Right lobe of liver (tissue), 6 donors: ENCODE data around the gene C10orf95. TPM values are rescaled to one million over a fixed set of nuclear protein-coding genes. Genes with fewer than 3 reads are reported as not detected.
A peak's percentile ranks its signal among the peaks of the same experiment; 100 is the strongest.

Experiments
- ATAC-seq, 4 donors: fragments of 200-7000 bp; cut with Tn5 transposase; one replicate each; pipeline ENCODE4 v1.9.1; 2020; ENCODE audit warnings: mild to moderate bottlenecking in 4 of 4, moderate library complexity in 4 of 4
- DNase-seq, 3 donors: peaks; one replicate each; pipeline ENCODE4 v3.0.0-alpha.2; 2020
- H3K27ac ChIP-seq, 3 donors: fragments of 200-600 bp; one replicate each; pipeline ENCODE4 v1.8.0; 2022
- H3K27me3 ChIP-seq, 2 donors: fragments of 200-600 bp; one replicate each; pipeline ENCODE4 v1.8.0; 2022
- H3K36me3 ChIP-seq, 4 donors: fragments of 200-600 bp; sonication (generic) in 1 of 4; one replicate each; pipeline versions ENCODE4 v1.5.1 to v1.8.0; 2017 to 2022; ENCODE audit warnings: control low read depth in 1 of 4
- H3K4me1 ChIP-seq, 4 donors: fragments of 200-600 bp; sonication (generic) in 1 of 4; one replicate each; pipeline versions ENCODE4 v1.5.1 to v1.8.0; 2017 to 2022; ENCODE audit warnings: control low read depth in 1 of 4
- H3K4me3 ChIP-seq, 3 donors: fragments of 200-600 bp; one replicate each; pipeline ENCODE4 v1.8.0; 2022
- H3K9me3 ChIP-seq, 4 donors: fragments of 200-600 bp; sonication (generic) in 1 of 4; one replicate each; pipeline versions ENCODE4 v1.5.1 to v1.8.0; 2017 to 2022; ENCODE audit warnings: control low read depth in 1 of 4
- CTCF ChIP-seq, 4 donors: fragments of 200-600 bp in 3 of 4; fragments of 450-650 bp in 1 of 4; IDR thresholded peaks; one replicate each; pipeline versions ENCODE4 v1.5.1 to v1.8.0; 2016 to 2022; ENCODE audit warnings: antibody characterized with exemption in 4 of 4, mild to moderate bottlenecking in 2 of 4
- POLR2A ChIP-seq: fragments of 450-650 bp; IDR thresholded peaks from one replicate; pipeline ENCODE4 v1.6.1; 2017; ENCODE audit warnings: antibody characterized with exemption, mild to moderate bottlenecking
- WGBS: methylation state at CpG from one replicate; pipeline ENCODE4 v1.1.6; 2018; ENCODE audit warnings: low coverage, low lambda C conversion rate; ENCODE audit not compliant: insufficient coverage; ENCODE audit errors: missing lambda C conversion rate; 5-methylcytosine and 5-hydroxymethylcytosine counted together
- intact Hi-C, 2 donors: fragments of 100-400 bp; cut with DNase I; formaldehyde crosslinking; loops; one replicate each; pipeline versions ENCODE4 v1.11.2 to v1.14.1; 2022
- total RNA-seq, 6 experiments: library from RNA; depleted of rRNA in 2 of 6; stranded (reverse); fragments of >200 nt in 2 of 6; fragmentation: NEBNext Ultra II Directional in 3 of 6; extraction: Animal tissue kit (Norgen Biotek cat#: 25700) in 3 of 6; gene quantifications; one replicate each; pipeline versions ENCODE4 v1.1.0 to v1.2.4, GENCODE V29; 2016 to 2023
- donor health status: DM: no; HTN: yes; CAD: no.
- donor health status: DM: no; HTN: no; CAD: no.
- donor health status: DM: no; HTN: no; CAD: no.
- donor health status: DM: no; HTN: yes; CAD: no.
- donor health status: DM: no; HTN: yes; CAD: no.

The C10orf95 gene
- total RNA-seq, 6 experiments from 2014 or later: not detected

DNA sequence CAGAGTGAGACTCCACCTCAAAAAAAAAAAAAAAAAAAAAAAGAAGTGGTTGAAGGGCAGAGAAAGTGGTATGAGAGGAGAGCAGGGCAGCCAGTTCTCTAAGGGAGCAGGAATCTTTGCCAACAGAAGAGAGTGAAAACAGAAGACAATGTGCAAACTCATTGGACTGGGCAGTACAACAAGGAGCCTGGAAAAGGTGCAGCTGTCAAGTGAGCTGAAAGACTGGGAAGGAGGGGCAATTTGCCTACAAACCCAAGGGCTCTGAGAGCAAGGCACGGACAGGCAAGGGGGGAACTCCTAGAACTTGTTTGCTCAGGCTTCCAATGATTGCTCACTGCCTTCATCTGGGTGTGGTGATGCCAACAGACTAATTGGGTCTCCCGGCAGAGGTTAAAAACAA lies 41.6 kb upstream of the C10orf95 start:
- TF ChIP-seq CTCF (IDR thresholded peaks at IDR 0.05) (no peak), POLR2A (no peak)
- H3K4me3 ChIP-seq: no peak overlapping the region
- H3K27me3 ChIP-seq: no peaks in the 10 kb centered on the region
- H3K27ac ChIP-seq: no peak overlapping the region
- no peaks in the 10 kb centered on the region for H3K9me3 ChIP-seq
- 53% methylated on average over 2 of the region's 2 CpGs for WGBS
- intact Hi-C loops: no loop called here
- ATAC-seq: peak in 1 of 4 donors; percentile 64
- H3K36me3 ChIP-seq: peaks cover 5 to 22% (median 10%) of the 10 kb centered on the region in 4 donors
- no peaks in the 10 kb centered on the region for H3K4me1 ChIP-seq
- DNase-seq: peak in 1 of 3 donors; percentile 8

- H3K4me1 ChIP-seq: no peaks in the 10 kb centered on the region
- WGBS: 100% methylated on average over 3 of the region's 7 CpGs
- H3K4me3 ChIP-seq: no peak overlapping the region
- H3K27ac ChIP-seq: no peak overlapping the region
- DNase-seq (peak in 1 of 3 donors; percentile 18), ATAC-seq (no peak)
- H3K27me3 ChIP-seq: no peaks in the 10 kb centered on the region
- TF ChIP-seq POLR2A: no peak
- TF ChIP-seq CTCF (IDR thresholded peaks at IDR 0.05): no peak
- peaks cover 6 to 25% (median 13%) of the 10 kb centered on the region in 4 donors for H3K36me3 ChIP-seq
- intact Hi-C loops: no loop called here
- H3K9me3 ChIP-seq: no peaks in the 10 kb centered on the region
Measured at GRCh38 chr10:102492344-102492939, 41.1 kb upstream of the C10orf95 start.

GRCh38 chr10:102491136-102491535 lies 39.8 kb upstream of the C10orf95 start:
- peak in 1 of 3 donors; percentile 5 for DNase-seq
- no peaks in the 10 kb centered on the region for H3K9me3 ChIP-seq
- ATAC-seq: no peak
- WGBS: 87% methylated on average over 4 of the region's 4 CpGs
- H3K36me3 ChIP-seq: peaks cover 6 to 37% (median 17%) of the 10 kb centered on the region in 4 donors
- H3K4me1 ChIP-seq: no peaks in the 10 kb centered on the region
- H3K27ac ChIP-seq: no peak overlapping the region
- no peaks in the 10 kb centered on the region for H3K27me3 ChIP-seq
- intact Hi-C loops: no loop called here
- TF ChIP-seq CTCF (IDR thresholded peaks at IDR 0.05): no peak
- no peak for TF ChIP-seq POLR2A
- no peak overlapping the region for H3K4me3 ChIP-seq

DNA sequence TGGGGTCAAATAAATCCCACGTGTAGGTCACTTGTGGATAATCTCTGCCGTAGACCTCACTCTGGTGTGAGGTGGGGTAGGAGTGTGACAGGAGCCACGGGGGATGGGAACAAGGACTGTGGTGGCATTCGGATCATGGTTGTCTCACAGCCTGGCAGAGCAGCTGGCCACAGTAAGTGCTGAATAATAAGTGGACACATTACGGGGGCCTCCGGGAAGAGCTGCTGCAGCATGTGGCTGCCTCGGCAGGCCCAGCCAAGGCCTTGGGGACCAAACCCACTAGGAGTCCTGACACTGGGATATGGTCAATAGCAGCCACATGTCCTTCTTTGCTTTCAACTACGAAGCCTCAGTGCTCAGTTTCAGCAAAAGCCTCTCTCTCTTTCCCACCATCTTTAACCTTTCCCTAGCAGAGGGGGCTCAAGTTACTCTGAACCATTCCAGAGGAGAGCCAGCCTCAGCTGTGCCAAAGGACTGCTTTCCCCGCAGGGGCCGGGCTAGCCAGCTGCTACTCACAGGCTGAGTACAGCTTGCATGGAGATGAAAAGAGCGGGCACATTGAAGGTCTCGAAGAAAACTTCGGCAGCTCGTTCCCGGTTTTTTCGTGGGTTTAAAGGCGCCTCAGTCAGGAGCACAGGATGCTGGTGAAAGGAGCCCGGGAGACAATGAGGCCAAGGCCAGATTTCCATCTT lies 33.9 kb upstream of the C10orf95 start:
- intact Hi-C loops: no loop called here
- ATAC-seq (no peak), DNase-seq (peak in 1 of 3 donors; percentile 33)
- no peaks in the 10 kb centered on the region for H3K27me3 ChIP-seq
- H3K4me3 ChIP-seq: no peak overlapping the region
- H3K27ac ChIP-seq: no peak overlapping the region
- no peaks in the 10 kb centered on the region for H3K9me3 ChIP-seq
- peaks cover 6 to 95% (median 47%) of the 10 kb centered on the region in 4 donors for H3K36me3 ChIP-seq
- 91% methylated on average over 11 of the region's 18 CpGs for WGBS
- TF ChIP-seq POLR2A: no peak
- H3K4me1 ChIP-seq: no peaks in the 10 kb centered on the region

- H3K27ac ChIP-seq: no peak overlapping the region
- DNase-seq (peak in 1 of 3 donors; percentile 27), ATAC-seq (no peak)
- H3K27me3 ChIP-seq: no peaks in the 10 kb centered on the region
- TF ChIP-seq POLR2A: no peak
- TF ChIP-seq CTCF (IDR thresholded peaks at IDR 0.05): no peak
- no peak overlapping the region for H3K4me3 ChIP-seq
- no peaks in the 10 kb centered on the region for H3K4me1 ChIP-seq
- WGBS: 98% methylated on average over 6 of the region's 13 CpGs
- peaks cover 6 to 91% (median 43%) of the 10 kb centered on the region in 4 donors for H3K36me3 ChIP-seq
- intact Hi-C loops: no loop called here
- H3K9me3 ChIP-seq: no peaks in the 10 kb centered on the region
Measured at GRCh38 chr10:102484021-102484420, 32.7 kb upstream of the C10orf95 start.
